Fibroblast of villous mesenchyme (primary cell): ENCODE data around the gene PDCD7. TPM values are rescaled to one million over a fixed set of nuclear protein-coding genes. Genes with fewer than 3 reads are reported as not detected.

ENCODE experiments used
- DNase-seq: peaks from one replicate; pipeline ENCODE4 v3.0.0-alpha.2; 2010; ENCODE audit warnings: low read depth
- H3K4me3 ChIP-seq: 2 replicates; pipeline ENCODE4 v1.5.1; 2011; ENCODE audit warnings: low read depth, mild to moderate bottlenecking, low read length
- CTCF ChIP-seq: IDR thresholded peaks from 2 replicates; pipeline ENCODE4 v1.5.1; 2012; ENCODE audit warnings: low read depth, mild to moderate bottlenecking, low read length; ENCODE audit not compliant: insufficient read depth
- total RNA-seq: library from RNA; depleted of rRNA; stranded (reverse); fragments of >200 nt; gene quantifications from 2 replicates; pipeline ENCODE4 v1.2.3, GENCODE V29; 2012

PDCD7 gene
- total RNA-seq, 1 donor: 20.7 TPM

- no peak for TF ChIP-seq CTCF
- no peak overlapping the region for H3K4me3 ChIP-seq
- DNase-seq: no peak
These were observed 61.0 kb downstream of the PDCD7 start for GRCh38 chr15:65072617-65073016.

- DNase-seq: no peak
- H3K4me3 ChIP-seq: no peak overlapping the region
- TF ChIP-seq CTCF: no peak
These were observed 61.6 kb downstream of the PDCD7 start for GRCh38 chr15:65072027-65072426.

- no peak for DNase-seq
- H3K4me3 ChIP-seq: no peak overlapping the region
- no peak for TF ChIP-seq CTCF
These were observed 62.2 kb downstream of the PDCD7 start for GRCh38 chr15:65071381-65071811.

GRCh38 chr15:65069779-65070546, 63.6 kb downstream of the PDCD7 start:
- no peak for TF ChIP-seq CTCF
- no peak for DNase-seq

GRCh38 chr15:65069179-65069578, 64.4 kb downstream of the PDCD7 start:
- no peak overlapping the region for H3K4me3 ChIP-seq
- no peak for TF ChIP-seq CTCF
- DNase-seq: peak; percentile 96

More at GRCh38 chr15:65069779-65070546, 63.6 kb downstream of the PDCD7 start:
- H3K4me3 ChIP-seq: no peak overlapping the region

- no peak overlapping the region for H3K4me3 ChIP-seq
- DNase-seq: no peak
These were observed 65.2 kb downstream of the PDCD7 start for GRCh38 chr15:65068403-65068788.

More at GRCh38 chr15:65068403-65068788, 65.2 kb downstream of the PDCD7 start:
- TF ChIP-seq CTCF: no peak
